Endothelial cell of umbilical vein (primary cell): ENCODE results near the gene MGAM2. TPM values are rescaled to one million over a fixed set of nuclear protein-coding genes. Genes with fewer than 3 reads are reported as not detected.

Experiments used
- BruUV-seq: library from RNA; stranded (reverse); fragments of 400-500 nt; replicated peaks from 2 replicates; lab custom pipeline; 2021; lab: Mats Ljungman, UMichigan
- CTCF ChIA-PET: fragments of 300-600, 350-600 bp; sonication (Branson Sonifier 250); formaldehyde crosslinking; loops from one replicate; lab custom pipeline; 2021; ENCODE audit warnings: antibody characterized with exemption, inconsistent platforms; lab: Charles Lee
- POLR2A ChIA-PET: fragments of 300-600, 350-600 bp; sonication (Branson Sonifier 250); formaldehyde crosslinking; loops from one replicate; lab custom pipeline; 2021; ENCODE audit warnings: antibody characterized with exemption, inconsistent platforms; lab: Charles Lee
- DNase-seq: peaks from one replicate; pipeline ENCODE4 v3.0.0-alpha.2; 2011; ENCODE audit warnings: low read depth, low spot score
- FAIRE-seq: peaks from 2 replicates; lab custom pipeline; 2011; peaks lifted over from hg19 to GRCh38; lab: Jason Lieb, UNC
- H2AFZ ChIP-seq: 2 replicates; pipeline ENCODE4 v1.6.0; 2012; ENCODE audit warnings: low read depth, low read length, control low read depth, inconsistent platforms
- H3K27ac ChIP-seq: 2 replicates; pipeline ENCODE4 v1.5.1; 2011; ENCODE audit warnings: low read depth, mild to moderate bottlenecking, control low read depth, low read length, moderate library complexity; ENCODE audit not compliant: insufficient read depth
- H3K27me3 ChIP-seq, 2 experiments: 2 replicates each; pipeline versions ENCODE4 v1.6.0 to v1.6.1; 2011; ENCODE audit warnings: low read length in 2 of 2, mixed read lengths in 1 of 2; ENCODE audit not compliant: control insufficient read depth in 2 of 2, insufficient read depth in 2 of 2
- H3K36me3 ChIP-seq, 2 experiments: 2 replicates in 1 of 2; 3 replicates in 1 of 2; pipeline ENCODE4 v1.5.1; 2011; ENCODE audit warnings: low read length in 2 of 2, mild to moderate bottlenecking in 1 of 2, moderate library complexity in 1 of 2; ENCODE audit not compliant: control insufficient read depth in 2 of 2, insufficient read depth in 2 of 2; ENCODE audit errors: extremely low read depth in 1 of 2
- H3K4me1 ChIP-seq: 3 replicates; pipeline ENCODE4 v1.5.1; 2011; ENCODE audit warnings: mild to moderate bottlenecking, low read length; ENCODE audit not compliant: control insufficient read depth, insufficient read depth; ENCODE audit errors: extremely low read depth
- H3K4me2 ChIP-seq: 2 replicates; pipeline ENCODE4 v1.6.1; 2011; ENCODE audit warnings: low read length, control low read depth, mixed read lengths; ENCODE audit not compliant: insufficient read depth
- H3K4me3 ChIP-seq, 3 experiments: fragments of 200-600 bp in 1 of 3; sonication (generic), shearing (Covaris generic) in 1 of 3; replicated peaks in 1 of 3; 2 replicates each; pipeline ENCODE4 v1.5.1; 2011 to 2016; ENCODE audit warnings: control low read depth in 3 of 3, low read length in 3 of 3, mild to moderate bottlenecking in 2 of 3, inconsistent platforms in 1 of 3, low read depth in 1 of 3, moderate library complexity in 1 of 3; ENCODE audit not compliant: insufficient read depth in 1 of 3
- H3K79me2 ChIP-seq: 2 replicates; pipeline ENCODE4 v1.6.0; 2012; ENCODE audit warnings: low read length, inconsistent platforms; ENCODE audit not compliant: control insufficient read depth, insufficient read depth
- H3K9ac ChIP-seq: replicated peaks from 2 replicates; pipeline ENCODE3; 2011; ENCODE audit warnings: low read length, control low read depth; ENCODE audit not compliant: insufficient read depth; ENCODE audit errors: extremely low read depth
- H3K9me1 ChIP-seq: replicated peaks from 3 replicates; pipeline ENCODE4 v1.6.0; 2011; ENCODE audit warnings: mild to moderate bottlenecking, low read length; ENCODE audit not compliant: control insufficient read depth, insufficient read depth; ENCODE audit errors: extremely low read depth
- H3K9me3 ChIP-seq: replicated peaks from 2 replicates; pipeline ENCODE4 v1.5.1; 2012; ENCODE audit warnings: low read length, inconsistent platforms; ENCODE audit not compliant: control insufficient read depth, insufficient read depth
- H4K20me1 ChIP-seq: replicated peaks from 2 replicates; pipeline ENCODE3; 2011; ENCODE audit warnings: mild to moderate bottlenecking, low read length; ENCODE audit not compliant: control insufficient read depth, insufficient read depth; ENCODE audit errors: extremely low read depth
- EZH2 ChIP-seq: IDR thresholded peaks from 2 replicates; pipeline ENCODE4 v1.6.1; 2012; ENCODE audit warnings: borderline replicate concordance, low read depth, mild to moderate bottlenecking, moderate library complexity, low read length, inconsistent platforms; ENCODE audit not compliant: severe bottlenecking
- FOS ChIP-seq: IDR thresholded peaks from 2 replicates; pipeline ENCODE4 v1.6.1; 2011; ENCODE audit warnings: mild to moderate bottlenecking, low read length, moderate library complexity, borderline replicate concordance; ENCODE audit not compliant: insufficient read depth
- GATA2 ChIP-seq: IDR thresholded peaks from 2 replicates; pipeline ENCODE4 v1.7.0; 2011; ENCODE audit warnings: low read depth, mild to moderate bottlenecking, moderate library complexity, mixed read lengths, low read length; ENCODE audit not compliant: insufficient read length, insufficient read depth
- JUN ChIP-seq: IDR thresholded peaks from 2 replicates; pipeline ENCODE4 v1.6.1; 2011; ENCODE audit warnings: borderline replicate concordance, low read depth; ENCODE audit not compliant: insufficient read length, insufficient read depth
- MYC ChIP-seq: IDR thresholded peaks from one replicate; pipeline ENCODE4 v1.6.1; 2011; ENCODE audit warnings: mild to moderate bottlenecking, low read depth, low read length
- POLR2A ChIP-seq: IDR thresholded peaks from 2 replicates; pipeline ENCODE4 v1.6.1; 2012; ENCODE audit warnings: low read depth, mild to moderate bottlenecking, control low read depth, low read length
- POLR2AphosphoS5 ChIP-seq: IDR thresholded peaks from 2 replicates; pipeline ENCODE4 v1.6.1; 2012; ENCODE audit warnings: low read depth, mild to moderate bottlenecking, control low read depth, low read length, moderate library complexity; ENCODE audit not compliant: insufficient read depth
- dilution Hi-C: fragments of 300-500 bp; cut with MboI; formaldehyde crosslinking; loops from one replicate; pipeline ENCODE4 v1.15.0; 2019; ENCODE audit warnings: low sequenced_read_pairs; ENCODE audit not compliant: extremely low pct_ligation_motif_present
- intact Hi-C: fragments of 100-400 bp; cut with micrococcal nuclease; formaldehyde crosslinking; loops from one replicate; pipeline ENCODE4 v1.10.0; 2022
- polyA plus RNA-seq, 4 experiments: library from polyadenylated mRNA; depleted of rRNA in 3 of 4; stranded (reverse) in 3 of 4; unstranded in 1 of 4; fragments of >200 nt; gene quantifications; 2 replicates each; pipeline versions ENCODE4 v1.2.1 to v1.2.3, GENCODE V29; 2011 to 2012; ENCODE audit warnings: missing spikeins in 1 of 4
- total RNA-seq: library from RNA; stranded (reverse); gene quantifications from 2 replicates; pipeline ENCODE4 v1.2.3, GENCODE V29; 2021
- TF ChIP-seq, protein P1 (sequence below): IDR thresholded peaks from 2 replicates; pipeline ENCODE4 v1.6.1; 2011; ENCODE audit not compliant: insufficient read depth, insufficient read length
- TF ChIP-seq, protein P2 (sequence below), 2 donors: IDR thresholded peaks; 1 replicate in 1 of 2; 2 replicates in 1 of 2; pipeline ENCODE4 v1.5.1; 2011; ENCODE audit warnings: low read length in 2 of 2, mild to moderate bottlenecking in 2 of 2, moderate library complexity in 2 of 2, control low read depth in 1 of 2, inconsistent platforms in 1 of 2, low read depth in 1 of 2; ENCODE audit not compliant: insufficient read depth in 1 of 2; ENCODE audit errors: extremely low read depth in 1 of 2

Gene MGAM2
- total and polyA plus RNA-seq, 2 donors (not counting 3 experiments of a cell fraction or from before 2014, with no cell fraction given): not detected

DNA sequence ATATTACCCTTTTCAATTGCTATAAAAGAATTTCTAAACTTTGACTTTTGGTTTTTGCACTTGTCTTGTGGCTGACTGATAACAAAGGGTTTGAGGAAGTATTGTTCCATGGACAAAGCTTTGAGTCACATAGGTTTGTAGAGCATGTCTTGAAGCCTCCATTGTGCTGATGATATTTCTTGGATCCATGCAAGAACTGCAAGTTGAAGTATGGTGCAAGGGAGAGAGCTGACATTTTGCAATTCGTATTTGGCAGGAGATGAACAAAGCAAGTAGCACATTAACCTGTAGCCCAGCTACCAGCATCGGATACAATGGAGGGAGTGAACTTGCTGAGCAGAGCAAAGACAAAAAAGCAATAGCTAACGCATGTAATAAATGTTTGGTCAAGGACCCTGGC is 23.4 kb downstream of the MGAM2 start:
- H3K36me3 ChIP-seq: no peaks in the 10 kb centered on the region
- DNase-seq (no peak), FAIRE-seq (no peak)
- intact Hi-C loops: no loop called here
- no peak overlapping the region for H3K27ac ChIP-seq
- no peak overlapping the region for H3K4me3 ChIP-seq
- H3K4me2 ChIP-seq: no peak overlapping the region
- no peaks in the 10 kb centered on the region for H4K20me1 ChIP-seq
- H3K4me1 ChIP-seq: no peaks in the 10 kb centered on the region
- no peak overlapping the region for H2AFZ ChIP-seq
- H3K79me2 ChIP-seq: no peaks in the 10 kb centered on the region
- CTCF ChIA-PET: no interaction called here
- H3K27me3 ChIP-seq: no peaks in the 10 kb centered on the region
- no peaks in the 10 kb centered on the region for H3K9me1 ChIP-seq
- no TSS peak for BruUV-seq
- no peaks in the 10 kb centered on the region for H3K9me3 ChIP-seq
- no peak for TF ChIP-seq EZH2
- no peak for TF ChIP-seq JUN
- no peak for TF ChIP-seq MYC
- TF ChIP-seq, protein P1, sequence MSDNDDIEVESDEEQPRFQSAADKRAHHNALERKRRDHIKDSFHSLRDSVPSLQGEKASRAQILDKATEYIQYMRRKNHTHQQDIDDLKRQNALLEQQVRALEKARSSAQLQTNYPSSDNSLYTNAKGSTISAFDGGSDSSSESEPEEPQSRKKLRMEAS: no peak
- no peak for TF ChIP-seq POLR2A
- no peak for TF ChIP-seq GATA2
- TF ChIP-seq FOS: no peak
- no peak for TF ChIP-seq POLR2AphosphoS5
- TF ChIP-seq, protein P2, sequence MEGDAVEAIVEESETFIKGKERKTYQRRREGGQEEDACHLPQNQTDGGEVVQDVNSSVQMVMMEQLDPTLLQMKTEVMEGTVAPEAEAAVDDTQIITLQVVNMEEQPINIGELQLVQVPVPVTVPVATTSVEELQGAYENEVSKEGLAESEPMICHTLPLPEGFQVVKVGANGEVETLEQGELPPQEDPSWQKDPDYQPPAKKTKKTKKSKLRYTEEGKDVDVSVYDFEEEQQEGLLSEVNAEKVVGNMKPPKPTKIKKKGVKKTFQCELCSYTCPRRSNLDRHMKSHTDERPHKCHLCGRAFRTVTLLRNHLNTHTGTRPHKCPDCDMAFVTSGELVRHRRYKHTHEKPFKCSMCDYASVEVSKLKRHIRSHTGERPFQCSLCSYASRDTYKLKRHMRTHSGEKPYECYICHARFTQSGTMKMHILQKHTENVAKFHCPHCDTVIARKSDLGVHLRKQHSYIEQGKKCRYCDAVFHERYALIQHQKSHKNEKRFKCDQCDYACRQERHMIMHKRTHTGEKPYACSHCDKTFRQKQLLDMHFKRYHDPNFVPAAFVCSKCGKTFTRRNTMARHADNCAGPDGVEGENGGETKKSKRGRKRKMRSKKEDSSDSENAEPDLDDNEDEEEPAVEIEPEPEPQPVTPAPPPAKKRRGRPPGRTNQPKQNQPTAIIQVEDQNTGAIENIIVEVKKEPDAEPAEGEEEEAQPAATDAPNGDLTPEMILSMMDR (IDR thresholded peaks at IDR 0.05; ENCODE audit: extremely low read depth in 1 of 2, insufficient read depth in 1 of 2, low read depth in 1 of 2, low read length in 2 of 2): no peak
- no peak overlapping the region for H3K9ac ChIP-seq
- dilution Hi-C loops: no loop called here
- POLR2A ChIA-PET: no interaction called here
